ENCODE measurements around the gene TIGAR. TPM values are rescaled to one million over a fixed set of nuclear protein-coding genes. Genes with fewer than 3 reads are reported as not detected.

TIGAR gene
- total and polyA plus RNA-seq, 2 donors (not counting 3 experiments of a cell fraction or from before 2014, with no cell fraction given) = 5.6 to 31.2 TPM

- dilution Hi-C loops (cut with MboI; ENCODE audit: extremely low pct_ligation_motif_present, low sequenced_read_pairs) (no loop called here), intact Hi-C loops (cut with micrococcal nuclease) (no loop called here)
- Histone ChIP-seq H3K27me3 (ENCODE audit: control insufficient read depth in 2 of 2, insufficient read depth in 2 of 2, low read length in 2 of 2) (peaks cover 0 to 4% of the 10 kb centered on the region in 2 experiments), H3K4me2 (ENCODE audit: insufficient read depth, low read length) (no peak overlapping the region), H3K4me1 (ENCODE audit: control insufficient read depth, extremely low read depth, insufficient read depth, low read length) (no peaks in the 10 kb centered on the region), H3K9me3 (replicated peaks; ENCODE audit: control insufficient read depth, insufficient read depth, low read length) (no peaks in the 10 kb centered on the region), H3K9me1 (replicated peaks; ENCODE audit: control insufficient read depth, extremely low read depth, insufficient read depth, low read length) (no peaks in the 10 kb centered on the region), H3K36me3 (ENCODE audit: control insufficient read depth in 2 of 2, extremely low read depth in 1 of 2, insufficient read depth in 2 of 2, low read length in 2 of 2) (no peaks in the 10 kb centered on the region), H3K4me3 (replicated peaks in 1 of 3; ENCODE audit: insufficient read depth in 1 of 3, low read depth in 1 of 3, low read length in 3 of 3) (no peak overlapping the region), H3K9ac (replicated peaks; ENCODE audit: extremely low read depth, insufficient read depth, low read length) (no peak overlapping the region), H3K27ac (ENCODE audit: insufficient read depth, low read depth, low read length) (no peak overlapping the region), H4K20me1 (replicated peaks; ENCODE audit: control insufficient read depth, extremely low read depth, insufficient read depth, low read length) (no peaks in the 10 kb centered on the region), H3K79me2 (ENCODE audit: control insufficient read depth, insufficient read depth, low read length) (no peaks in the 10 kb centered on the region), H2AFZ (ENCODE audit: low read depth, low read length) (no peak overlapping the region)
- no peak for FAIRE-seq
- POLR2A ChIA-PET = no interaction called here
- DNase-seq (ENCODE audit: low read depth, low spot score) = no peak
- CTCF ChIA-PET = no interaction called here
- no TSS peak for BruUV-seq (replicated peaks)
- TF ChIP-seq CTCF (IDR thresholded peaks at IDR 0.05; ENCODE audit: extremely low read depth in 1 of 2, insufficient read depth in 1 of 2, low read depth in 1 of 2, low read length in 2 of 2) (no peak), FOS (IDR thresholded peaks at IDR 0.05; ENCODE audit: borderline replicate concordance, insufficient read depth, low read length) (no peak), EZH2 (IDR thresholded peaks at IDR 0.05; ENCODE audit: borderline replicate concordance, low read depth, low read length, severe bottlenecking) (no peak), POLR2AphosphoS5 (IDR thresholded peaks at IDR 0.05; ENCODE audit: insufficient read depth, low read depth, low read length) (no peak), JUN (IDR thresholded peaks at IDR 0.05; ENCODE audit: borderline replicate concordance, insufficient read depth, insufficient read length, low read depth) (no peak), MYC (IDR thresholded peaks at IDR 0.05; ENCODE audit: low read depth, low read length) (no peak), POLR2A (IDR thresholded peaks at IDR 0.05; ENCODE audit: low read depth, low read length) (no peak), GATA2 (IDR thresholded peaks at IDR 0.05; ENCODE audit: insufficient read depth, insufficient read length, low read depth, low read length) (no peak), MAX (IDR thresholded peaks at IDR 0.05; ENCODE audit: insufficient read depth, insufficient read length) (no peak)
These were observed 49.3 kb downstream of the TIGAR start for GRCh38 chr12:4370265-4370664.
